NB4 (cell line): ENCODE results near the gene B4GALT5.

ENCODE experiments used
- MAX ChIP-seq: IDR thresholded peaks from 2 replicates; pipeline ENCODE4 v1.6.1; 2011; ENCODE audit warnings: low read depth, low read length
- POLR2A ChIP-seq: IDR thresholded peaks from 2 replicates; pipeline ENCODE4 v1.6.1; 2011; ENCODE audit warnings: mild to moderate bottlenecking; ENCODE audit not compliant: insufficient read length; ENCODE audit errors: extremely low read depth
- TF ChIP-seq, protein P1 (sequence below): IDR thresholded peaks from one replicate; pipeline ENCODE4 v1.5.1; 2012; ENCODE audit warnings: low read depth, low read length

- TF ChIP-seq, protein P1, sequence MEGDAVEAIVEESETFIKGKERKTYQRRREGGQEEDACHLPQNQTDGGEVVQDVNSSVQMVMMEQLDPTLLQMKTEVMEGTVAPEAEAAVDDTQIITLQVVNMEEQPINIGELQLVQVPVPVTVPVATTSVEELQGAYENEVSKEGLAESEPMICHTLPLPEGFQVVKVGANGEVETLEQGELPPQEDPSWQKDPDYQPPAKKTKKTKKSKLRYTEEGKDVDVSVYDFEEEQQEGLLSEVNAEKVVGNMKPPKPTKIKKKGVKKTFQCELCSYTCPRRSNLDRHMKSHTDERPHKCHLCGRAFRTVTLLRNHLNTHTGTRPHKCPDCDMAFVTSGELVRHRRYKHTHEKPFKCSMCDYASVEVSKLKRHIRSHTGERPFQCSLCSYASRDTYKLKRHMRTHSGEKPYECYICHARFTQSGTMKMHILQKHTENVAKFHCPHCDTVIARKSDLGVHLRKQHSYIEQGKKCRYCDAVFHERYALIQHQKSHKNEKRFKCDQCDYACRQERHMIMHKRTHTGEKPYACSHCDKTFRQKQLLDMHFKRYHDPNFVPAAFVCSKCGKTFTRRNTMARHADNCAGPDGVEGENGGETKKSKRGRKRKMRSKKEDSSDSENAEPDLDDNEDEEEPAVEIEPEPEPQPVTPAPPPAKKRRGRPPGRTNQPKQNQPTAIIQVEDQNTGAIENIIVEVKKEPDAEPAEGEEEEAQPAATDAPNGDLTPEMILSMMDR: no peak
- TF ChIP-seq POLR2A: no peak
- no peak for TF ChIP-seq MAX
Observed at GRCh38 chr20:49756241-49756640, 42.6 kb upstream of the B4GALT5 start.
